ENCODE measurements around the gene ABHD6.

- TF ChIP-seq CTCF (IDR thresholded peaks at IDR 0.05) (no peak), EP300 (IDR thresholded peaks at IDR 0.05) (no peak)
Observed at GRCh38 chr3:58188173-58188564, 49.4 kb upstream of the ABHD6 start.

Data from tibial nerve (tissue), 4 donors.